ENCODE results near the gene TEX47.

Gene TEX47

GRCh38 chr7:88795553-88795952, at the start of gene TEX47:
Gene TEX47 (minus strand): TSS chr7:88795737. CDS start chr7:88794942, 795 bp downstream.
- DNase-seq, result no peak

DNA sequence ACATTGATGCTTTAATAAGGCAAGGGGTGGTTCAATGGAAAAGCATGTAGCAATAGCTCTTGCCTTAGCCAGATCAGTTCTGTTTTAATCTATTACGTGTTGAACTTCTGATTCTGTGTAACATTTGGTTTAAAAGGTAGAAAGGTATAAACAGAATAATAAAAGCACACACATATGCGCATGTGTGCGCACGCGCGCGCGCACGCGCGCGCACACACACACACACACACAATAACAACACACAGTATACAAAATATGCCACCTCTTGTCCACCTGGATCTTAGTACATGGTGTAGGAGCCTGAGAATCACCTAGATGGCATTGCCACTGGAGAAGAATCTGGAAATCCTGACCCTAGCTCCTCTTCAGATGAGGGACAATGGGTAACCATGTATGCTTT, 49.6 kb upstream of the TEX47 start:
- no peak for DNase-seq

GRCh38 chr7:88842201-88842600, 46.7 kb upstream of the TEX47 start:
- DNase-seq, result no peak

DNA sequence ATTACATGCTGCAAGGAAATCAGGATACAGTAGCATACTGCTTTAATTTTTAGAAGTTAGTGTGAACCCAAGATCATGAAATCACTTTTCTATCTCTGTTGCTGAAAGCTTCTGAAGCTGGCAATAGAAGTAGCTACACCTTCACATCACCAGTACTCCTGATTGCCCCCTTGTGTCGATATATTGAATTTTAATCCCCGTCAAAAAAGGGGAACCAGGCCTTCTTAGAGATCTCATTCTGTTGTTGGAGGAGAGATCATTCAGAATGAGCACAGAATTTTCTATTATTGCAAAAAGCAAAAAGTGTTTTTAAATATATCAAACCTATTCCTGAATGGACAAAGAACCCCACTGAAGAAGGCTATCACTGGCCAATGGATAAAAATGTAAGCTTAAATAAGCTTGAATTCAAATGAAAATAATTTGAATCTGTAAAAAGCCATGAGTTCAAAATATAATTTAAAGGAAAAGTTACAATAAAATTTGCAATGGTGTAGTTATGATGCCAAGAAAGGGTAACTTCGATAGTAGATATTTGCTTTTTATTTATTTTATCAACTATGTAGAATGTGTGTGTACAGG, 39.7 kb upstream of the TEX47 start:
- no peak for DNase-seq

DNA sequence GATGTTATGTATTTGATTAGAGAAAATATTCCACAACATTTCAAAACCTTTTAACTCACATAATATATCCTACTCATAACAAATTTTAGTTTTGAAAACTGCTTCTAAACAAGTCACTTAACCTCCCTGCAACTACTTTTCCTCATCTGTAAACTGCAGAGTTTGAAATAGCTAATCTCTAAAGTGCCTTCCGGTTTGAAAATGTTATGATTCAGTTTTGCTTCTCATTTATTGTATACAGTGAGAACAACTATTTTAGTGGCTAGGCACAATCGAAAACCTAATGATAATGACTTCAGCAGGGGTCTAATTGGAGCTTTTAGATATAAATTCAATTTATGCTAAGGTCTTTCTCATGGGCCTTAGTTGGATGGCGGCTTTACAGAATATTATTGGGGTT, 30.7 kb upstream of the TEX47 start:
- no peak for DNase-seq

GRCh38 chr7:88818552-88818951, 23.0 kb upstream of the TEX47 start:
- no peak for DNase-seq

- no peak for DNase-seq
Observed at GRCh38 chr7:88806280-88807037, 10.9 kb upstream of the TEX47 start.

DNA sequence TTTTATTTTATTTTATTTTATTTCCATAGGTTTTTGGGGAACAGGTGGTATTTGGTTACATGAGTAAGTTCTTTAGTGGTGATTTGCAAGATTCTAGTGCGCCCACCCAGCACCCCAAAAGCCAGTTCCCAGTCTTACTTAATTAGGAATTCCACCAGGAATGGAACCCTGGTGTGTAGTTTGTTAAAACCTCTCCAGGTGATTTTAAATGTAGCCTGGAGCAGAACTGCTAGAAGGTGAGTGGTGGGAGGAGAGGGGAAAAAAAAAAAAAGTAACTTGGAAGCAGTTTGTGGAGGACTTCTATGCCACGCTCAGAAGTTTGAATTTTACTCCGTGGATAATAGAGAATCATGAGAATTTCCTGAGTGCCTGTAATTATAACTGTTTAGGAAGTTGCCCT, 5.5 kb upstream of the TEX47 start:
- no peak for DNase-seq

GRCh38 chr7:88792361-88792760, 3.2 kb downstream of the TEX47 start:
- no peak for DNase-seq

GRCh38 chr7:88791891-88792290, 3.6 kb downstream of the TEX47 start:
- no peak for DNase-seq

DNA sequence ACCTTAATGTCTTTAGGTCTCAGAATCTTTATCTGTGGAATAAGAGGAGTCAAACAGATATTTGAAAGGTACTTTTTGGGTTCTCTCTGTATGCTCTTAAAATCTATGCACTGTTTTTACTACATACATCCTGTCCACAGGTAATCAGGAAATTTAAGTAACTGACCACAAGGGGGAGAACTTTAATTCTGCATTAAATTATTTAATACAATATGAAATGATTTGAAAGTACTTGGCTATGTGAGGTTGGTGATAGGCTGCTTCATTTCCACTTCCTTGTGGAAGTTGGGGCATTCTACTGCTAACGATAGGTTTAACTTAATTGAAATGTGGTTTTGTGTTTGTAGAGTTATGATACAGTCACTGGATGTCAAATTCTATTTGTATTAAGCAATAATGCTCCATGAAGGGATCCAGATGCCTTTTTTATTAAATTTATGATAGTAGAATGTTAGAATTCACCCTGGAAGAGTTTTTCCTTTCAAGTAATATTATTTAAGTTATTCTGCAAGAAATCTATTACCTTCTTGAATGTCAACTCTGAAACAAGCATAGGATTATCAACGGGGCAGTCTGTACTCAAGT, 6.0 kb downstream of the TEX47 start:
- DNase-seq, result no peak

- DNase-seq, result no peak
Observed at GRCh38 chr7:88787777-88788176, 7.8 kb downstream of the TEX47 start.

DNA sequence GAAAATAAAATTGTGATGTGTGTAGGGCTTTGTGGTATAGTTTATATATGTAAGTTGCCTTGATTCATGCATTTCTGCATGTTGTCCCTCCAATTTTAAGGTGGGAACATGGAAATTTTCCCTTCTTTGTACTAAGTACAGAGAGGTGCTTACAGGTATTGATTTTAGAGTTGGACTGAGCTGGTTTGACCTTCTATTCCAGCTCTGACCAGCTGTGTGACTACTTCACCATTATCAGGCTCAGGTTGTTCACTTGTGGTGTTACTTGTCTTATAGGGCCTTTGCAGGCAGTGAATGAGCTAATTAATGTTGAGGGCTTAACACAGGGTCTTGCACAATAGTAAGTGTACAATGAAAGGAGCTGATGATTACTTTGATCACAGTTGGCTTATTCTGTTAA, 19.7 kb downstream of the TEX47 start:
- no peak for DNase-seq

GRCh38 chr7:88772776-88773175, 22.8 kb downstream of the TEX47 start:
- DNase-seq, result no peak

GRCh38 chr7:88771417-88771816, 24.1 kb downstream of the TEX47 start:
- no peak for DNase-seq

DNA sequence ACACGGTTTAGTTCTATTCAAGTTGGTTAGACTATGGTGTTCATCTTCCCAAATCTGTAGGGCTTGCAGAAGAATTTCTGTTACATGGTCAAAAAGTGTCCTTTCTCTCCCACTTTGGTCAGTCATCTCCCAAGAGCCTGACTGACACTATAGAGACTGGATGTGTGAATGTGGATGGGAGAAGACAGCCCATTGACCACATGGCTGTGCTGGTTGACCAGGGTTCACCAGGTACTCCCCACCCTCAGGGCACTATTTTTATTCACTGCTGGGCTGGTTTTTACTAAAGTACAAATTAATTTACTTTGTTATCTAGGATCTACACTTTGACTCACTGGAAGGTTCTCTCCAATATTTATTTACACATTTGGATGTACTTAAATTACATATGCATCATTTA, 33.8 kb downstream of the TEX47 start:
- DNase-seq, result no peak

GRCh38 chr7:88760136-88760515, 35.4 kb downstream of the TEX47 start:
- DNase-seq, result no peak

DNA sequence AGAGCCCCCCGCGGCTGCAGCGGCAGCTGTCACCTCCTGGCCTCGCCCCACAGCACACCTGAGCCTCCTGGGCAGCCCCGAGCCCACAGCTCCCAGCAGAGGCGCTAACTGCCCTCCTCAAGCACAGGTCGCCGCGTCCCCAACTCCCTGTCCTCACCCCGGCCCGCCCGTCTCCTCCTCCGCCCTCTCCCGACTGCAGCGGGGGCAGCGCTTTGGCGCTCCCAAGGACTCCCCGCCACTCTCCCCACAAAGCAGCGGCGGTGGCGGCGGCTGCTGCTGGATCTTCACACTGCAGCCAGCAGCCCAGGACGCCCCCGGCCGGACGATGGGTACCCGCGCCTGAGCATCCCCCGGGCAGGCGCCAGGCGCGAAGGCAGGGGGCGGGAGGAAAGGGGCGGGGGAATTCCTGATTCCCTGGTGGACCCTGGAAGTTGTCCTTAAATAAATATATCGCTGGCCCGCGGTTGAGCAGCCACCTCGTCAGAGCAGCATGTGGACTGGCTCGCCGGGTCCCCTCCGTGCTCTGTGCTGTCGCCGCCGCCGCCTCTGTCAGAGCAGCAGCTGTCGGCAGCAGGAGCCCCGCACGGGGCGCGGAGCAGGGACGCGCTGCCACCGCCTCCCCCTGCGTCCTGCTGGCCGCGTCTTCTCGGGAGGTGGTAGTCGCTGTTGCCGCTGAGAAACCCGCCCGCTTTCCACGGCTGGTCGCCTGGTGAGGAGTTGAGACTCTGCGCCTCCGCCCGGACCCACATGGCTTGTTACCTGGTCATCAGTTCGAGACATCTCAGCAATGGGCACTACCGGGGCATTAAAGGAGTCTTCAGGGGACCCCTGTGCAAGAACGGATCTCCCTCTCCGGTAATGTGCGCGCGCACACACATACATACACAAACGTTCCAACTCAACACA, 36.1 kb downstream of the TEX47 start, which contains the start of gene ZNF804B:
ZNF804B (plus strand) TSS at position 471 of the 906 bp plus-strand sequence; CDS start at position 748, 277 bp downstream.
- DNase-seq, result no peak

DNA sequence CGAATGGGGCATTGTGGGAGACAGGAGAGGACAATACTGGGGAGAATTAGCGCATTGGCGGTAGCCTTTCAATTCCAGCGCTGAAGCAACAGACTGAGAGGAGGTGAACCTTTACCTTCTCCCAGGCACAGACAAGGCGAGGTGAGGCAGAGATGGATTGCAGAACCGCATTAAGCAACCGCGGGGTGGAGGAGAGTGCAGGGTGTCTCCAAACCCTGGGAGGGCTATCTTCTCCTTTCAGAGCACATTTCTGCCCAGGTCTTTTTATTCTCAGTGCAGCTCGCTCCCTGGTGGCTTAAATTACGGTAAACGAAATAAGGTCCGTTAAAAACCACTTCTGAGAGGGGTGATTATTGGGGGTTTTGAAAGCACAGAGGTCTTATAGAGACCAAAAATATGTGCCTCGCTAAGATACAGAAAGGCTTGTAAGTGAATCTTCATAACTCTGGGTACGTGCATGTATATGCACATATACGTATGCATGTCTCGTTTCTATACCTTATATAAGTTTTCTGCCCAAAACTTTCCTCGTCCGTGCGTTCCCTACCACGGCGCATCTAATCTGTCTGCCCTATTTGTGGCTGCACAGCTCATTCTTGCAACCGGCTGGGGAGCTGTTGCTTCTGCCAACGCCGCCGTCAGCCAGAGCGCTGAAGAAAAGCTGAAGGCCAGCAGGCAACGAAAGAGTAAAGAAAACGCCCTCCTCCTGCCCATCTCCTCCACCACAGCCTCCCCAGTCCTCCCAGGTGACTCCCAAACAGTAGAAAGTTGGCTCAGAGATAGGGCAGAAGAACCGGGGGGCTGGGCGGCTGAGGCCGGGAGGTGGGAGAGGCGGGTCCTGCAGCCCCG, 36.9 kb downstream of the TEX47 start:
- no peak for DNase-seq

DNA sequence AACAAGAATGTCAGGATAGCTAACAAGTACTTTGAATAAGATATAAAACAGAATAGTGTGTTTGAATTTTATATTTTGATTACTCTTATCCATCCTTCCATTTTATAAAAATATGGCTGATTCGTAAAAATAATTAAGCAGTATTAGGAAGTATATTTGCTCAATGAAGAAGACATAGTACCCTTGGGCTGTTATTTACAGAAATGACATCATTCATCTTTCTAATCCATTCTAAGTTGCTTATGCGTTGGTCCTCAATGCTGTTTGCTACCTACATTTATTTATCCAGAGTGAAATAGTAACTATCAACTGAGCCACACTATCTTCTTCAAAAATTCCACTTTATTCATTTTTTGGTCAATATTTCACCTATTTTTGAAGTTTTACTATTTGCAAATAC, 38.2 kb downstream of the TEX47 start:
- DNase-seq, result no peak

DNA sequence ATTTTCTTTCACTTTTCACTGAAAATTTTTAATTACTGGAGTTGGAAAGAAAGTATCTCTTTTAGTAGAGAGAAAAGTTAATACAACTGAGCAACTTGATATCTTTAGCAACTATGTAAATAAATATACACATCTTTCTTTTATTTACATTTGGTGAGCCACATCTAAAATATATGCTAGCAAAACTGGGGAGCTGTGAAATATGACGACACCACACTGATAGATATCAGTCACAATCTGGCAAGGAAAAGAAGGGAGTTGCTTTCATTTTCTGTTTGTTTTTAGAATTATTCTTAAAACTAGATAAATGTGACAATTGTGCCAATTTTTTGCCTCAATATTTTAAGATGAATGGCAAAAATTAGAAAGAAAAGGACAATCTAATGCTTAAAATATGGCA, 38.7 kb downstream of the TEX47 start:
- DNase-seq, result no peak

- DNase-seq, result no peak
Observed at GRCh38 chr7:88746126-88746525, 49.4 kb downstream of the TEX47 start.

Data from stimulated activated CD4-positive, alpha-beta T cell treated with anti-CD3 and anti-CD28 coated beads, Interleukin-2, amount 100 ng/mL, for 48 hours (primary cell).